Loucy (cell line): Measurements from ENCODE around the gene CADM1.

Experiments
- H2AFZ ChIP-seq: fragments of 200-600 bp; sonication (generic); 2 replicates; pipeline ENCODE4 v1.6.0; 2016; ENCODE audit warnings: antibody characterized with exemption, mild to moderate bottlenecking, low read length, moderate library complexity
- H3F3A ChIP-seq: fragments of 200-600 bp; 2 replicates; pipeline ENCODE4 v1.6.0; 2016; ENCODE audit warnings: antibody characterized with exemption, low read depth, mild to moderate bottlenecking
- H3K27me3 ChIP-seq: fragments of 200-600 bp; sonication (generic); 2 replicates; pipeline ENCODE4 v1.6.1; 2014; ENCODE audit warnings: low read length, mild to moderate bottlenecking; ENCODE audit not compliant: insufficient read depth, poor library complexity, severe bottlenecking
- H3K36me3 ChIP-seq: fragments of 200-600 bp; sonication (generic); 2 replicates; pipeline ENCODE4 v1.6.1; 2016; ENCODE audit warnings: low read length; ENCODE audit not compliant: insufficient read depth
- H3K4me1 ChIP-seq: fragments of 200-600 bp; sonication (generic); 2 replicates; pipeline ENCODE4 v1.5.1; 2014; ENCODE audit warnings: low read length, mild to moderate bottlenecking; ENCODE audit not compliant: insufficient read depth, poor library complexity, severe bottlenecking
- H3K4me2 ChIP-seq: fragments of 200-600 bp; sonication (generic); 2 replicates; pipeline ENCODE4 v1.6.0; 2014; ENCODE audit warnings: antibody characterized with exemption, low read length, low read depth, mild to moderate bottlenecking; ENCODE audit not compliant: poor library complexity, severe bottlenecking
- H3K4me3 ChIP-seq: fragments of 200-600 bp; sonication (generic); 2 replicates; pipeline ENCODE4 v1.5.1; 2014; ENCODE audit warnings: low read length, mild to moderate bottlenecking, mixed read lengths; ENCODE audit not compliant: poor library complexity, severe bottlenecking
- H3K79me2 ChIP-seq: fragments of 200-600 bp; sonication (generic); 2 replicates; pipeline ENCODE4 v1.6.1; 2014; ENCODE audit warnings: low read length; ENCODE audit not compliant: insufficient read depth
- H3K9ac ChIP-seq: fragments of 200-600 bp; sonication (generic); 2 replicates; pipeline ENCODE4 v1.6.0; 2014; ENCODE audit warnings: mild to moderate bottlenecking, low read depth, low read length, moderate library complexity; ENCODE audit not compliant: poor library complexity, severe bottlenecking
- H3K9me2 ChIP-seq: fragments of 200-600 bp; sonication (generic); replicated peaks from 2 replicates; pipeline ENCODE4 v1.6.1; 2016; ENCODE audit warnings: low read depth, low read length, mixed read lengths
- H3K9me3 ChIP-seq: fragments of 200-600 bp; sonication (generic); 2 replicates; pipeline ENCODE4 v1.6.1; 2014; ENCODE audit warnings: mild to moderate bottlenecking, antibody characterized with exemption, low read length, low read depth; ENCODE audit not compliant: insufficient read depth
- H4K20me1 ChIP-seq: fragments of 200-600 bp; sonication (generic); 2 replicates; pipeline ENCODE4 v1.6.0; 2014; ENCODE audit warnings: antibody characterized with exemption, low read length, mild to moderate bottlenecking; ENCODE audit not compliant: insufficient read depth, poor library complexity, severe bottlenecking
- CTCF ChIP-seq: fragments of 200-600 bp; sonication (generic); conservative IDR thresholded peaks from 2 replicates; pipeline ENCODE4 v1.5.1; 2014; ENCODE audit warnings: mild to moderate bottlenecking, antibody characterized with exemption, low read length
- EZH2phosphoT487 ChIP-seq: fragments of 200-600 bp; IDR thresholded peaks from 2 replicates; pipeline ENCODE4 v1.6.1; 2018; ENCODE audit warnings: antibody characterized with exemption, mild to moderate bottlenecking, moderate library complexity, borderline replicate concordance

The CADM1 gene

GRCh38 chr11:115326526-115326925 is 177.7 kb downstream of the CADM1 start:
- Histone ChIP-seq H3K9me2 (no peaks in the 10 kb centered on the region), H3K4me1 (no peaks in the 10 kb centered on the region), H3K36me3 (no peaks in the 10 kb centered on the region), H3K9ac (no peak overlapping the region), H3F3A (no peaks in the 10 kb centered on the region), H3K4me2 (no peak overlapping the region), H4K20me1 (no peaks in the 10 kb centered on the region), H3K79me2 (no peaks in the 10 kb centered on the region), H3K9me3 (no peaks in the 10 kb centered on the region), H3K27me3 (no peaks in the 10 kb centered on the region), H2AFZ (no peak overlapping the region), H3K4me3 (no peak overlapping the region)
- TF ChIP-seq EZH2phosphoT487, result no peak
- no peak for TF ChIP-seq CTCF

- no peak for TF ChIP-seq CTCF
- no peak for TF ChIP-seq EZH2phosphoT487
- Histone ChIP-seq H2AFZ (no peak overlapping the region), H4K20me1 (no peaks in the 10 kb centered on the region), H3K4me2 (no peak overlapping the region), H3K4me3 (no peak overlapping the region), H3K27me3 (no peaks in the 10 kb centered on the region), H3K9me3 (no peaks in the 10 kb centered on the region), H3K36me3 (no peaks in the 10 kb centered on the region), H3F3A (no peaks in the 10 kb centered on the region), H3K4me1 (no peaks in the 10 kb centered on the region), H3K79me2 (no peaks in the 10 kb centered on the region), H3K9ac (no peak overlapping the region), H3K9me2 (no peaks in the 10 kb centered on the region)
Measured at GRCh38 chr11:115325523-115325922, 178.7 kb downstream of the CADM1 start.

GRCh38 chr11:115324581-115325432 is 179.4 kb downstream of the CADM1 start:
- Histone ChIP-seq H3K9me3 (no peaks in the 10 kb centered on the region), H3K27me3 (no peaks in the 10 kb centered on the region), H3K9me2 (no peaks in the 10 kb centered on the region), H3F3A (no peaks in the 10 kb centered on the region), H3K9ac (no peak overlapping the region), H4K20me1 (no peaks in the 10 kb centered on the region), H3K4me2 (peak overlapping the region; percentile 34), H3K4me3 (no peak overlapping the region), H3K79me2 (no peaks in the 10 kb centered on the region), H2AFZ (peak overlapping the region; percentile 93), H3K4me1 (no peaks in the 10 kb centered on the region), H3K36me3 (no peaks in the 10 kb centered on the region)
- TF ChIP-seq EZH2phosphoT487 (no peak), CTCF (peak; percentile 85)
